ENCODE data around the gene ANLN. TPM values are rescaled to one million over a fixed set of nuclear protein-coding genes. Genes with fewer than 3 reads are reported as not detected.
A peak's percentile ranks its signal among the peaks of the same experiment; 100 is the strongest.

ANLN gene
- total RNA-seq, 2 donors from 2014 or later, result 2.4 to 9.0 TPM

DNA sequence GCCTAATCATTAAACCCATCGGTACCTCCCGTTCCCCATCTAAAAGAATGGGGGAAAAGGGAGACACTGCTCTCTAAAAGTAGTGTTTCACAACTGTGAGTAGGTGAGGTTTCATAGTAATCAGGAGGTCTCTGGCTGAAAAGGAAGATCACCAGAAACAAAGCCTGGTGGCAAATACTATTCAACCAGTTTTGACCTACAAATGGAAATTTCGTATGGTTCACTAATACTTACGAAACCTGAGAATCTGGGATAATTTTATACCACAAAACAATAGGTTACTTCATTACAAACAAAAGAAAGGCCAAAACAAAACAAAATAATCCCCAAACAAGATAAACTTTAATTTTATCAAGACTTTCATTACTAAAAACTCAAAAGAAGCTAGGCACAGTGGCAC, 28.4 kb upstream of the ANLN start:
- Histone ChIP-seq H3K4me3 (no peak overlapping the region), H3K9me3 (no peaks in the 10 kb centered on the region), H3K27ac (no peak overlapping the region), H3K4me1 (no peaks in the 10 kb centered on the region), H3K27me3 (no peaks in the 10 kb centered on the region), H3K36me3 (no peaks in the 10 kb centered on the region)
- TF ChIP-seq, protein P1, sequence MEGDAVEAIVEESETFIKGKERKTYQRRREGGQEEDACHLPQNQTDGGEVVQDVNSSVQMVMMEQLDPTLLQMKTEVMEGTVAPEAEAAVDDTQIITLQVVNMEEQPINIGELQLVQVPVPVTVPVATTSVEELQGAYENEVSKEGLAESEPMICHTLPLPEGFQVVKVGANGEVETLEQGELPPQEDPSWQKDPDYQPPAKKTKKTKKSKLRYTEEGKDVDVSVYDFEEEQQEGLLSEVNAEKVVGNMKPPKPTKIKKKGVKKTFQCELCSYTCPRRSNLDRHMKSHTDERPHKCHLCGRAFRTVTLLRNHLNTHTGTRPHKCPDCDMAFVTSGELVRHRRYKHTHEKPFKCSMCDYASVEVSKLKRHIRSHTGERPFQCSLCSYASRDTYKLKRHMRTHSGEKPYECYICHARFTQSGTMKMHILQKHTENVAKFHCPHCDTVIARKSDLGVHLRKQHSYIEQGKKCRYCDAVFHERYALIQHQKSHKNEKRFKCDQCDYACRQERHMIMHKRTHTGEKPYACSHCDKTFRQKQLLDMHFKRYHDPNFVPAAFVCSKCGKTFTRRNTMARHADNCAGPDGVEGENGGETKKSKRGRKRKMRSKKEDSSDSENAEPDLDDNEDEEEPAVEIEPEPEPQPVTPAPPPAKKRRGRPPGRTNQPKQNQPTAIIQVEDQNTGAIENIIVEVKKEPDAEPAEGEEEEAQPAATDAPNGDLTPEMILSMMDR (IDR thresholded peaks at IDR 0.05), result no peak
- DNase-seq (ENCODE audit: low spot score), result no peak

GRCh38 chr7:36363515-36363914, 26.1 kb upstream of the ANLN start:
- DNase-seq (ENCODE audit: low spot score), result no peak
- Histone ChIP-seq H3K27me3 (no peaks in the 10 kb centered on the region), H3K4me3 (no peak overlapping the region), H3K9me3 (no peaks in the 10 kb centered on the region), H3K36me3 (no peaks in the 10 kb centered on the region), H3K4me1 (peaks cover 0 to 10% of the 10 kb centered on the region in 2 donors), H3K27ac (no peak overlapping the region)
- TF ChIP-seq, protein P1 (IDR thresholded peaks at IDR 0.05), result no peak

DNA sequence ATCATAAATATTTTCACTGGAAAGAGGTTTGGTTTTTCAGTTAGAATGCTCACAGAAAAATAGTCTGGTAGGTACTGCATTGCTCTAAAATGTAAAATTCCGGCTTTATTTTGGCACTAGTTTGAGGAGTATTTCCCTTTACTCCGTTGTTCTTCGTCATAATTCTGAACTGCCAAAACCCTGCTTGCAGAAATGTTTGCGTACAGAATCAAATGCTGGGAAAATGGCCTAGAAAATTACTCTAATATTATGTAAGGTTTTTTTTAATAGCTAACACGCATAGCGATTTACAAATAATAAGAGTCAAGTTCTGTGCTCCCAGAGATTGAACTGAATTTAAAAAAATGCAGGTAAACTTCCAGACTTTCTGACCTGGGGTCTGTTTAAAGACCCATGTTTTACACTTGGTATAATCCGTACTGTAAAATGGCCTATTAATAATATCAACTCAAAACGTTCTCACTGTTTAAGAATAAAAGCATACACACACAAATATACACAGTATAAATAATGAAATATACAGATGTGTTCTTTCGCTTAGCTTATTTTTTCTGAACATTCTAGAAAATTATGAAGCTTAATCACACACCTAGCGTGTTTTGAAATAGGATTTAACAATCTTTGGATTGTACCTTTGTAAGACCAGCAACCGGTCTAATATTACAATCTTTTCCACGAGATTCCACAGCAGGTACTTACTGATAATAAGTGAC, 23.5 kb upstream of the ANLN start:
- no peak for DNase-seq (ENCODE audit: low spot score)
- Histone ChIP-seq H3K9me3 (no peaks in the 10 kb centered on the region), H3K4me1 (peaks cover 0 to 10% of the 10 kb centered on the region in 2 donors), H3K27me3 (no peaks in the 10 kb centered on the region), H3K36me3 (no peaks in the 10 kb centered on the region), H3K27ac (peak overlapping the region; percentile 69 to 82), H3K4me3 (peak overlapping the region; percentile 76 to 92)
- TF ChIP-seq, protein P1 (IDR thresholded peaks at IDR 0.05), result no peak

GRCh38 chr7:36366718-36367560, 22.7 kb upstream of the ANLN start:
- Histone ChIP-seq H3K4me1 (peaks cover 0 to 10% of the 10 kb centered on the region in 2 donors), H3K27ac (peak overlapping the region; percentile 69 to 82), H3K36me3 (no peaks in the 10 kb centered on the region), H3K27me3 (no peaks in the 10 kb centered on the region), H3K4me3 (peak overlapping the region; percentile 76 to 92), H3K9me3 (no peaks in the 10 kb centered on the region)
- TF ChIP-seq, protein P1 (IDR thresholded peaks at IDR 0.05), result peak; percentile 83 to 93
- peak; percentile 79 for DNase-seq (ENCODE audit: low spot score)

DNA sequence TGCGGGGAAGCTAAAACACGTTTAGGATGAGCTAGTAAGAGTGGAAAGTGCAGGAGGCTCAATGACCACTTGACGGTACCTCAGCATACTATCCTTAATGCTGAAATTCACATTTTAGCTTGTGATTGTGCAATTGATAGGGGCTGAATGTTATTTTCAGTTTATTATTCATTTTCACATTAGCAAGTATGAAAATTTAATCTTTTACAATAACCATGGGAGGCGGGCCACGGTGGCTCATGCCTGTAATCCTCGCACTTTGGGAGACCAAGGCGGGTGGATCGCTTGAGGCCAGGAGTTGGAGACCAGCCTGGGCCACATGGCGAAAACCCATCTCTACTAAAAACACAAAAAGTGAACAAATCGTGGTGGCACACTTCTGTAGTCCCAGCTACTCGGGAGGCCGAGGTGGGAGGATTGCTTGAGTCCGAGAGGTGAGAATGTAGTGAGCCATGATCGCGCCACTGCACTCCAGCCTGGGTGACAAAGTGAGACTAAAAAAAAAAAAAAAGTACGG, 22.0 kb upstream of the ANLN start:
- TF ChIP-seq, protein P1 (IDR thresholded peaks at IDR 0.05), result no peak
- no peaks in the 10 kb centered on the region for H3K9me3 ChIP-seq
- H3K4me3 ChIP-seq, result peak overlapping the region; percentile 76 to 92
- H3K36me3 ChIP-seq, result no peaks in the 10 kb centered on the region
- no peaks in the 10 kb centered on the region for H3K27me3 ChIP-seq
- no peak for DNase-seq (ENCODE audit: low spot score)
- peak overlapping the region in 1 of 2 donors; percentile 82 for H3K27ac ChIP-seq
- H3K4me1 ChIP-seq, result peaks cover 0 to 10% of the 10 kb centered on the region in 2 donors

All from right atrium auricular region (tissue), 2 donors.